ENCODE results near the gene COL4A1.

COL4A1 gene

DNA sequence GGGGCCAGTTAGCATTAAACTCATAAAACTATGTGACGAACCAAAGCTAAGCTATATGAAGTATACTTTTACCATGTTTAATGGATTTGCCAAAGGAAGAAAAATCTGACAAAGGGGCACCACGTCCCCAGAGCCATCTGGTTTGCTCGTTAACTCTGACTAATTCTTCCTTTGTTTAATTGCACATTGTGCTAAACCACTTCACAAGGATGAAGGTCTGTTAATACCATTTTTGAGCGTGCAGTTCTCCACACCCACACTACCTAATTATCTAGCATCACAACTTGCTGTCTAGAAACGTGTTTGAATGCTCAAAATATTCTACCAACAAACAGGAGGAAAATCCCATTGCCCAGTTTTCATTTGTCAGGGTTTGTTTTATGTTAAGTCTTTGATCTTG is 74.8 kb downstream of the COL4A1 start:
- DNase-seq = no peak

GRCh38 chr13:110231348-110232047 is 75.5 kb downstream of the COL4A1 start:
- DNase-seq = no peak

DNA sequence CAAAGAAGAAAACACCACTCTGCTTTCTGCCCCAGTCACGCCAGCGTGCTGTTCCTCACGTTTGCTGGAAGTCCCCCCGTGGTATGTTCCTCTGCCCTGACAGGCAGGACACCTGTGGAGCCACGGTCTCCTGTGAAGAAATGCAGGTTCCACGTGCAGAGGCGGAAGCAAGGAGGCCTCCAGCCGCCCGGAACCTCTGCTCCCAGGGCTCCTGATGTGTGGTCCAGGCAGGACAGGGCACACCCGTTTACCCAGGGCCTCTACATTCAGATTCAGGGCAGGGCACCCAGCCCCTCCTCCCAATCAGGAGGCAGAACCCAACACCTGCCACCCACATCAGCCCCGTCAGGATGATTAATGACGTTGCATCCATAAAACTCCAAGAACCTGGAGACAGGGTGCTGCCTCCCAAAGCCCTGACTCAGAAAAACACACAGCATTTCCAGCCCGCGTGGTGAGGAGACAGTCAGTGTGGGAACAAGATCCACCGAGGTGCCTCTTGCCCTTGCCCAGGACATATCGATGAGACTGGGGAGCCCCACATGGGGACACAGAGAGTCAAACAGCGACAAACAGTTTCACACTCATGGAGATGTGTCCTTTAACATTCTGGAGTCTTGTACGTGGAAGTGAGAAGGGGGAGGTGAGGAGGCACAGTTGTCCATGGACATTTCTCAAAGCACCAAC is 76.2 kb downstream of the COL4A1 start:
- DNase-seq = no peak

DNA sequence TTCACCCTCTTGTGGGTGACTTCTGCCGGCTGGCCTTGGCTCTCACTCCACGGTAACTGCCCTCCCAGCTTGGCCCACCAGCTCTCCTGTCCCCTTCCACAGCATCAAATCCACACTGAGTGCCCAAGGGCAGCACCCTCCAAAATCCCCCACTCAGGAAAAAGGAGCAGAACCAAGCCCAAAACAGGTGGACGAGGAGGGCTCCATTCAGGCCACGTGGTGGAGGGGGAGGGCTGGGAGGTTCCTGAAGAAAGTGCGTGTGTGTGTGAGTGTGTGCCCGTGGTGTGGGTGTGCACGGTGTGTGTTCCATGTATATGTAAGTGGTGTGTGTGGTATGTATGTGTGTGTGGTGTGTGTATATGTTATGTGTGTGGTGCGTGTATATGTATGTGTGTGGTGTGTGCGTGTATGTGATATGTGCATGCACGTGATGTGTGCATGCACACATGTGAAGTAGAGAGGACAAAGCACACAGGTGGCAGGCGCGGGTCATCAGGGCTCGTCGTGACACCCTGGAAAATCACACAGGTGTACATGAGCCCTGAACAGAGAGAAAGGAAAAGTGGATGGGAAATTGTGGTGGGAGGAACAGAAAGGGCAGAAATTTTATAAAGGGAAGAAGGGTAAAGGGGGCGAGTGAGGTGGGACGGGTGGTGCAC is 76.9 kb downstream of the COL4A1 start:
- DNase-seq = no peak

GRCh38 chr13:110228936-110229904 is 77.7 kb downstream of the COL4A1 start:
- no peak for DNase-seq

DNA sequence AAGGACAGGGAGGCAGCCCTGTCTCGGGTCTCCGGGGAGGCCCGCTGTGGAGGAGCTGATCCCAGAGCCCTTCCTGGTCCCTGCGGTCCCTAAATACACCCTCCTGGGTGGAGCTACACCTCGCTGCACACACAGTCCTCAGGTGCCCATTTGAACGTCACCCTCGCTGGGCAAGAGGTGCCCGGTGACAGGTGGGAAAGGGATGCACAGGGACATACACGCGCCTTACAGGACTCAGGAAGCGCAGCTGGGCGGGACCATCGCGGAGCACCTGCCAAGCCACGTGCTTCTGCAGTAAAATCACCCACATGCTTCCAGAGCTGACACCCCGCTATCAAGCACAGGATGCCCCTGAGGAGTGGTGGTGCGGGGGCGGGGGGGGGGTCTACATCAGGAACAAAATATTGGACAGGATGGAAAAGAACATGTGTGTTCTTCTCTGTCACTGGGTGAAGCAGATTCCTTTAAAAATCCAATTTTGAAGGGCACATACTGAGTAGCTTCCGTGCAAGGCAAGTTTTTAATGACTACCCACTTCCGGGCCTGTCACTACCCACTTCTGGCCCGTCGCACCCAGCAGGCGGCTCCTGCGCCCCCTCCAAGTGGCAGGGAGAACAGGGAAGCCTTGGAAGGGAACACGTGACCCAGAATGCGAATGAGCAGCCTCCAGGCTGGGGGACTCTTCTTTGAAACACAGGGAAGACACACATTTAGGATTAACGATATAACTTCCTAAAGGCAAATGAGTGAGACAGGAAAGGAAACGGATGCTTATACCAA is 78.9 kb downstream of the COL4A1 start:
- no peak for DNase-seq

GRCh38 chr13:110227416-110227815 is 79.5 kb downstream of the COL4A1 start:
- no peak for DNase-seq

DNA sequence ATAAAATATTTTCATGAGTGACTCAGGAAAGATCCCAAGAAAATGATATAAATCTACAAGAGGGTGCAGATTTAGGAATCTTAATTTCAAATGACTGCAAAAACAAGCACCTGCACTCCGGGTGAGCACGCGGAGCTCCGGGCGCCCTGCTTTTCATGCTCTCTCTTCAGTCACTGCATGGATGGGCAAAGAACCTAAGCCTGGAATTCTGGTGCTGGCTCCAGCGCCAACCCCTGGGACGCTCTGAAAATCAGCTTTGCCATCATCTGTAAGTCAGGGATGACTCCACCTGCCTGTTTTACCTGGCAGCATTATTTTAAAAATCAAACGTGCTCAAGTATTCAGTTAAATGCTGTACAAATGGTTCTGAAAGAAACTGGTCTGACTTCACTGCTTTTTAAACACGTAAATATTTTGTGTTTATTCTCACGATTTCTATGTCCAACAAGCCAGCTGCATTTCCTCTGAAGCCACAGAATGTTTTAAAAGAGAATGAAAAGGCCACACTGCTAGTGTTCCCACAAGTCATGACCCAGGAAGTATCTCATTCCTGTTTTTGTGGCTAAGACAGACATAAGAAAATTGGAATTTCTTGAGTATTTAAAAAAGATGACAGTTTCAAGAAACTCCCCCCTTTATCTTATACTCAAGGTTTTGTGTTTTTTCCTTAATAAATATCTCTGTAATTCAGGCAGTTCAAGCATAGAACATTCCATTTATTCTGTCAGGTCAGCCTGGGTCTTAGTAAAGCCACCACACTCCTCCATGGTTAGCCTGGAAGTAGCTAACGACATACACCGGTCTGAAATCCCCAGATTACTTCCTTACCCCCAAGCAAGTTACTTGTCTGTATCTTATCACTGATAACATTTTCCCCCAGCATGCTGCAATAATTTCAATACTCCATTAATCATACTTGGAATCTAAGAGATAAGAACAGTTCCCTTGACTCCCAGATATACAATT is 81.1 kb downstream of the COL4A1 start:
- DNase-seq = no peak

DNA sequence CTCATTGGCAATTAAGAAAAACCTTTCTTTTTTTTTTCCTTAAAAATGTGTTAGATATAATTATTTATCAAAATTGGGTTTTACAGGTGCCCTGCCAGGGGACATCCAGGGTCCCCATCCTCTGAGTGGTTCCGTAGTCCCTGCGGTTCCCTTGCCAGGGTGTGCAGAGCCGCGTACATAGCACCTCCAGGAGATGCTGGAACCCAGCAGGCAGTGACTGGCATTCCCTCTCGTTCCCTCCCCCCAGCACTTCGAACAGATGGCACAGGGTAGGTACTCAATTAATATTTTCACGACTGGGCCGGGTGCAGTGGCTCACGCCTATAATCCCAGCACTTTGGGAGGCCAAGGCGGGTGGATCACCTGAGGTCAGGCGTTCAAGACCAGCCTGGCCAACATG is 82.0 kb downstream of the COL4A1 start:
- DNase-seq = no peak

GRCh38 chr13:110224519-110224918 is 82.4 kb downstream of the COL4A1 start:
- DNase-seq = no peak

- no peak for DNase-seq
These were observed 85.4 kb downstream of the COL4A1 start for GRCh38 chr13:110221406-110222117.

DNA sequence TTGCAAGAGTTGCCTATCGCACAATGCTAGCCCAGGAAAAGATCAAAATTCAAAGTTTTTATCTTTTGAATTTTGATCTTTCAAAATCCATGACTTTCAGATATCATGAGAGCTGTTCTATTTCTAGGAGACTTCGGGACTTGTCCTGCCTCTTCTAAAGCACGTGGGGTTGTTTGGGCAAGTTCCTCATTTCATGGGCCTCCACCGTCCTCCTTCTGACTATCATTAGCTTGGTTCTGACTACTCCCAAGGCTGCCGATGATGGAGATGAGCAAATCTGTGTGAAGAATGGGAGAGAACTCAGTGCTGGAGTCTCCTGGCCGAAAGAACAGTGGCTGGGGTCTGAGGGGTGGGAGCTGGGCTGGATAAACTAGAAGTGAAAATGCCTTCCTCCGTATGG is 86.5 kb downstream of the COL4A1 start:
- DNase-seq = no peak

GRCh38 chr13:110218581-110219201 is 88.3 kb downstream of the COL4A1 start:
- no peak for DNase-seq

- DNase-seq = no peak
These were observed 89.1 kb downstream of the COL4A1 start for GRCh38 chr13:110217811-110218210.

GRCh38 chr13:110217085-110217484 is 89.9 kb downstream of the COL4A1 start:
- DNase-seq = no peak

- DNase-seq = no peak
These were observed 90.4 kb downstream of the COL4A1 start for GRCh38 chr13:110216398-110217041.

DNA sequence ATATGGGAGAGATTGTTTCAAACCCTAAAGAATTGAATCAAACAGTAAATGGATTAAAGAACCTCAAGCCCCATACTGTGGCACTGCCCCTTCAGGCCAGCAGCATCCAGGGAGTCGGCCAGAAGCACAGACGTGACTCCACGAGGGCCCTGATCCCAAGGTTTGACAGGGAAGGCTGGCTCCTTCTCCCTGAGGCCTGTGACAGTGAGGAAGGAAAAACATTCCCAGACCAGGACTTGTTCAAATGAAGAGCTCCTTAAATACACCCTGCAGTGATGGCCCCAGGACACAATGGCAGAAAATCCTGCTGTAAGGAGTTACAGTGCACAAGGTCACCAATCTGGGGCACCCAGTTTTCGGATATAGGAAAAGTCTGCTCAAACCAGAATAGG is 91.0 kb downstream of the COL4A1 start:
- no peak for DNase-seq

GRCh38 chr13:110215606-110216005 is 91.4 kb downstream of the COL4A1 start:
- DNase-seq = no peak

- DNase-seq = no peak
These were observed 92.3 kb downstream of the COL4A1 start for GRCh38 chr13:110214637-110215036.
